HCT116 (cell line): ENCODE data around the gene KTN1.

Source experiments
- CTCF ChIP-seq, 3 experiments: fragments of 200-600 bp in 1 of 3; sonication (generic) in 1 of 3; IDR thresholded peaks in 2 of 3; conservative IDR thresholded peaks in 1 of 3; 2 replicates each; pipeline ENCODE4 v1.5.1; 2012 to 2017; ENCODE audit warnings: low read depth in 2 of 3, low read length in 2 of 3, antibody characterized with exemption in 1 of 3, borderline replicate concordance in 1 of 3, control low read depth in 1 of 3, mild to moderate bottlenecking in 1 of 3, mixed read lengths in 1 of 3, mixed run types in 1 of 3, moderate library complexity in 1 of 3; ENCODE audit not compliant: insufficient read depth in 1 of 3
- EZH2 ChIP-seq: fragments of 200-600 bp; sonication (generic); IDR thresholded peaks from 2 replicates; pipeline ENCODE4 v1.6.1; 2017; ENCODE audit warnings: antibody characterized with exemption, mixed run types
- EZH2phosphoT487 ChIP-seq: fragments of 200-600 bp; IDR thresholded peaks from 2 replicates; pipeline ENCODE4 v1.6.1; 2018; ENCODE audit warnings: antibody characterized with exemption, borderline replicate concordance
- JUND ChIP-seq: IDR thresholded peaks from 2 replicates; pipeline ENCODE4 v1.6.1; 2012
- POLR2AphosphoS5 ChIP-seq: IDR thresholded peaks from 2 replicates; pipeline ENCODE4 v1.6.1; 2011; ENCODE audit warnings: mild to moderate bottlenecking, low read depth, low read length, moderate library complexity
- SIN3A ChIP-seq: IDR thresholded peaks from 2 replicates; pipeline ENCODE4 v1.6.1; 2012; ENCODE audit warnings: low read depth

GRCh38 chr14:55583942-55584468 is 4.0 kb downstream of the KTN1 start:
- TF ChIP-seq EZH2 (no peak), CTCF (IDR thresholded peaks at IDR 0.05 in 2 of 3, conservative IDR thresholded peaks at IDR 0.05 in 1 of 3; ENCODE audit: borderline replicate concordance in 1 of 3, insufficient read depth in 1 of 3, low read depth in 2 of 3, low read length in 2 of 3) (no peak), SIN3A (no peak), POLR2AphosphoS5 (no peak), JUND (no peak), EZH2phosphoT487 (no peak)
